HG02840 (cell line): ENCODE data around the gene ZFAND3.
"Not testable (repeated sequence)": the region's sequence is repeated elsewhere in the genome, so short reads cannot be mapped to it uniquely, and the experiment has no call there.

Experiments
- ATAC-seq: cut with Tn5 transposase; IDR thresholded peaks from one replicate; pipeline ENCODE4 v1.9.1; 2021; ENCODE audit warnings: mild to moderate bottlenecking, moderate library complexity, moderate number of reproducible peaks; ENCODE audit not compliant: unreplicated experiment, low FRiP score

Gene ZFAND3

GRCh38 chr6:37889051-37889450, 69.5 kb downstream of the ZFAND3 start:
- ATAC-seq: no peak

DNA sequence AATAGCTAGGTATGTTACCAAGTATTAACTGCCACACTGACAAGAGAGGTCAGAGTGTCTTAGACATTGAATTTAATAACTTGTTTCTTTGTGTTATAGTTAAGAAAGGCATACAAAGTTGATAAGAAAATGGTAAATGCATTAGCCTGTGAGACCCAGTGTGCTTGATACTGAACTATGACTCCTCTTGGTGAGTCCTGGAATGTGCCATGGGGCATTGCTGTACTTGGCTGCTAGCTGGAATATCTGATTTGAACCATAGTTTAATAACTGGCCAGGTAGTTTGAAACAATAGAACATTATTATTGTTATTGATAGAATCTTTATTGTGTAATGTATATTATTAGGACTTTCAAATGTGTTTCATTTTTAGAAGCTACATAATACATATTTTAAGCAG, 70.0 kb downstream of the ZFAND3 start:
- no peak for ATAC-seq

GRCh38 chr6:37891072-37891471, 71.5 kb downstream of the ZFAND3 start:
- ATAC-seq: no peak

- ATAC-seq: no peak
Measured at GRCh38 chr6:37893257-37893656, 73.7 kb downstream of the ZFAND3 start.

DNA sequence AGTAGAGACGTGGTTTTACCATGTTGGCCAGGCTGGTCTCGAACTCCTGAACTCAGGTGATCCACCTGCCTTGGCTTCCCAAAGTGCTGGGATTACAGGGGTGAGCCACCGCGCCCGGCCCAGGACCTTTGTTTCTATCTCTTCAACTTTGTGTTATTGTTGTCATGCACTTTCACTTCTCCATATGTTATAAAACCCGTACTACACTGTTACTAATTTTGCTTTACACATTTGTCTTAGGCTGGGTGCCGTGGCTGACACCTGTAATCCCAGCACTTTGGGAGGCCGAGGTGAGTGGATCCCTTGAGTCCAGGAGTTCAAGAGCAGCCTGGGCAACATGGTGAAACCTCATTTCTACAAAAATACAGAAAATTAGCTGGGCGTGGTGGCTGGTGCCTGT, 74.2 kb downstream of the ZFAND3 start:
- ATAC-seq: not testable (repeated sequence)

DNA sequence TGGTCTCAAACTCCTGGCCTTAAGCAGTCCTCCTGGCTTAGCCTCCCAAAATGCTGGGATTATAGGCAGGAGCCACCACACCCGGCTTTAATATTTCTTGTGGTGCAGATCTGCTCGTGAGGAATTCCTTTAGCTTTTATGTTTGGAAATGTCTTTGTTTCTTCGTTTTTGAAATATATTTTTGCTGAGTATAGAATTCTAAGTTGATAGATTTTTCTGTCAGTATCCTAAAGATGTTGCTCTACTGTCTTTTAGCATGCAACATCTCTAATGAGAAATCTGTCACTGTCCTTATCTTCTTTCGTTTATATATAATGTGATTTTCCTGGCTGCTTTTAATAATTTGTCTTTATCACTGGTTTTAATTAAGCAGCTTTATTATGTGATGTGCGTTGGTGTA, 75.1 kb downstream of the ZFAND3 start:
- ATAC-seq: no peak

GRCh38 chr6:37897321-37897720, 77.8 kb downstream of the ZFAND3 start:
- no peak for ATAC-seq

DNA sequence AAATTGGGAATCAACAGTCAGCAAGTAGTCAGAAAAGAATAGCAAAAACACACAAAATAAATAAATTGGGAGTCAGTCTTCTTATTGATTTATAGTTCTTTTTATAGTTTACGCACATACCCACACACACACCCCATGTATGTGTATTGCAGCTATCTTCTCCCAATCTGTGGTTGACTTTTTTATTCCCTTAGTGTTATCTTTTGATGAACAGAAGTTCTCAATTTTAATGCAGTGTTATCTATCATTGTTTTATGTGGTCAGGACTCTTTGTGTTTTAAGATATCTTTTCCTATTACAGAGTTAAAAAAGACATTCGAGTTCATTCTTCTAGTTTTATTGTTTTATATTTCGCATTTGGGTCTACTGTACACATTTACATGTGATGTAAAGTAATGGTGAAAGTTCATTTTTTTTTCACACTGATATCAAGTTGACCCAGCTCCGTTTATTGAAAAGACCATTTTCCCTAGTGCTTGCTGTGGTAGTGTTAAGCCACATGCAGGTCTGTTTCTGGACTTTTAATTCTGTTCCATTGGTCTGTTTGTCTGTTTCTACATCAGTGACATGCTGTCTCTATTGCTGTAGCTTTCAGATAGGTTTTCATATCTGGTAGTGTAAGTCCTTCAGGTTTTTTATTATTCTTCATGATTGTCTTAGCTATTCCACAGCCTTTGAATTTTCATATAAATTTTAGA, 78.4 kb downstream of the ZFAND3 start:
- ATAC-seq: no peak

DNA sequence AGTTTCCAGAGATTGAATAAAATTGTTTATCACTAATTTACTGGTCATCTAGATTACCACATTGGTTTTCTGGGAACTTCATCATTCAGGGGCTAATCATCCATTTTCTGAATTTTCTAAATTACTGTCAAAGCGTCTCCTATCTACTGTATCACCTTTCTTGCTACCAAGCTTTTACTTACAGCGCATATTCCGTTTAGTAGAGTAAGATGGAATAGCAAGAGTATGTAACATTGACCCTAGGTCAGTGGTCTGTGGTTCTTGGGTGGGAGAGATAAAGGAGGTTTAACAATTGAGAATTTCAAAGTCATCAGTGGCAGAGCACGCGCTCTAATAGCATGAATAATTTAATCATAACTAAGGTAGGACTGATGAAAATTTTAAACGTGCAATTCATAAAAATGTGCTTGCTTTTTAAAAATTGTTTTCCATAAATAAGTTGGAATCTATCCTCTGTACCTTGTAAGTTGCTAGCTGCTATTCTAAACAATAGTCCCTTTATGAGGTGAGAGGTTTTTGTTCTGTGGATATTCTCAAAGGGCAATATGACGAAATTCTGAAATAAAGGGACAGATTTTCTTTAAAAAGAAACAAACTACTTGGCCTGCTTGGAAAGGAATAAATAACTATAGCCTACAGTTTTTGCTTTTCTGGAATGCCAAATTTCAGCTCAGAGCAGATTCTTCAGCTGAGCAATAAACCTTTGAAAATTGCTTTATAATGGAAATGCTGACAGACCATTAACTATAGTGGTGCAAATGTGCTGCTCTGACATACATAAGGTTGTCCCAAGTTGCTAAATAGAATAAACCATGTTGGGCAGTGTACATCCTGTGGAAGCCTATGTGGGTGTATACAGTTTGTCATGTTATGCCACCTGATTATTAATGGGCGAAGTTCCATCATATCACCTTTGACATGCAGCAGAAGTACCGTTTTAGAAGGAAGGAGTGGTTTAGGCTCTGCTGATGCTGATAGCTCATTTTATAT, 84.1 kb downstream of the ZFAND3 start:
- no peak for ATAC-seq

DNA sequence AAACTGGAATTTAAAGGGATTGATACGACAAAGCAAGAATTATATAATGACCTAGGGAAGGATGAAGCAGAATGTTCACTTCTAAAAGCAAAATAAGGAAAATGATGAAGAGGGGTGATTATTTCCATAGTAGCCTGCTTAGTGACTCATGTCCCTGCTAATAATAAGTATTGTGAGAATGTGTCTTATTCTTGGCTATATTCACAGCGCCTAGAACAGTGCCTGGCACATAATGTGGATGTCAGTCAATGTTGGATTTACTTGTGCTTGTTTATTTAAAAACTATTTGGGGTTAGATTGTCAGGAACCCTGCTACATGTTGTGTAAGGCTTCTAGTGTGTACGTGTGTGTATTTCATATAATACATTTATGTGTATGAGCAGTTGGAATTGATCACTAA, 85.1 kb downstream of the ZFAND3 start:
- ATAC-seq: no peak

DNA sequence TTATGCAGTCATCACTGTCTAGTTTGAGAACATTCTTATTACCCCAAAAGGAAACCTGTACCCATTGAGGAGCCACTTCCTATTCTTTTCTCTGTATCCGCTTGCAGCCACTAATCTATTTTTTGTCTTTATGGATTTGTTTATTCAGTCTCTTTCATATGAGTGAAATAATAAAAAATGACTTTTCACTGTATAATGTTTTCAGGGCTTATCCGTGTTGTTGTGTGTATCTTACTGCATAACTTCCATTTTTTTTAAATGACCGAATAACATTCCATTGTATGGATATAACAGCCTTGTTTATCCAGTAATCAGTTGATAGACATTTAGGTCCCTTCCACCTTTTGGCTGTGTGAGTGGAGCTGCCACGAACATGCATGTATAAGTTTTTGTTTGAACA, 86.6 kb downstream of the ZFAND3 start:
- ATAC-seq: no peak

DNA sequence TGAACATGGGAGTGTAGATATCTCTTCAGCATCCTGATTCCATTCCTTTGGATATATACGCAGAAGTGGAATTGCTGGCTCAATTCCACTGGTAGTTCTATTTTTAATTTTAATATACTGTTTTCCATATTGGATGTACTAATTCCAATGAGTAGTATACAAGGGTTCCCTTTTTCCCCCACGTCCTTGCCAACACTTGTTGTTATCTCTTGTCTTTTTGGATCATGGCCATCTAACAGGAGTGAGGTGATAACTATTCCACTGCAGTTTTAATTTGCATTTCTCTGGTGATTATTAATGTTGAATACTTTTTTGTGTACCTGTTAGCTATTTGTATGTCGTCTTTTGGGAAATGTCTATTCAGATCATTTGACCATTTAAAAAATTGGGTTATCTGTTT, 91.5 kb downstream of the ZFAND3 start:
- ATAC-seq: no peak

DNA sequence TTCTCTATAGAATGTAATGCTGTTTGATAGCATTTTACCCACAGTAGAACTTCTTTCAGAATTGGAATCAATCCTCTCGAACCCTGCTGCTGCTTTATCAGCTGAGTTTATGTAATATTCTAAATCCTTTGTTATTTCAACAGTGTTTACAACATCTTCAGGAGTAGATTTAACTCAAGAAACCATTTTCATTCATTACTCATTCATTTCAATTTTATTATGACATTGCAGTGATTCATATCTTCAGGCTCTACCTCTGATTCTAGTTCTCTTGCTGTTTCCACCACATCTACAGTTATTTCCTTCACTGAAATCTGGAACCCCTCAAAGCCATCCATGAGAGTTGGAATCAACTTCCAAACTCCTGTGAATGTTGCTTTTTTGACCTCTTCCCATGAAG, 93.7 kb downstream of the ZFAND3 start:
- no peak for ATAC-seq

DNA sequence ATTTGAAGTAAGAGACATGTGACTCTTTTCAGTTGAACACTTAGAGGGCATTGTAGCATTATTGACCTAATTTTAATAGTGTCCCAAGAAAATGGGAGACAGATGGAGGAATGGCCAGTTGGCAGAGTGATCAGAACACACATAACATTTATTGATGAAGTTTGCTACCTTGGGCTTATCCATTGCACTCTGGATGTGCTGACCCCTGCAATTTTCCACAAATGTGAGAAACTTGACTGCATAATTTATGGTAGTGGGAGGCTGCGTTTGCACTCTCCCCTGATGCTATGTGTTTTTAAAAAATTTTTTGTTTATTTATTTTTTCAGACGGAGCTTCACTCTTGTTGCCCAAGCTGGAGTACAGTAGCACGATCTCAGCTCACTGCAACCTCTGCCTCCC, 95.9 kb downstream of the ZFAND3 start:
- ATAC-seq: no peak

DNA sequence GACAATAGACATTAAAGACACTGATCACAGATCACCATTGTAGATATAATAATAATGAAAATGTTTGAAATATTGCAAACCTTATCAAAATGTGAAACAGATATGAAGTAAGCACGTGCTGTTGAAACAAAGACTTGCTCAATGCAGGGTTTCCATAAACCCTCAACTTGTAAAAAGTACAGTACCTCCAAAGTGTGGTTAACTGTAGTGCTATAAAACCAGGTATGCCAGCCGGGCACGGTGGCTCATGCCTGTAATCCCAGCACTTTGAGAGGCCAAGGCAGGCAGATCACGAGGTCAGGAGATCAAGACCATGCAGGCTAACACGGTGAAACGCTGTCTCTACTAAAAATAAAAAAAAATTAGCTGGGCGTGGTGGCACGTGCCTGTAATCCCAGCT, 96.6 kb downstream of the ZFAND3 start:
- ATAC-seq: no peak

DNA sequence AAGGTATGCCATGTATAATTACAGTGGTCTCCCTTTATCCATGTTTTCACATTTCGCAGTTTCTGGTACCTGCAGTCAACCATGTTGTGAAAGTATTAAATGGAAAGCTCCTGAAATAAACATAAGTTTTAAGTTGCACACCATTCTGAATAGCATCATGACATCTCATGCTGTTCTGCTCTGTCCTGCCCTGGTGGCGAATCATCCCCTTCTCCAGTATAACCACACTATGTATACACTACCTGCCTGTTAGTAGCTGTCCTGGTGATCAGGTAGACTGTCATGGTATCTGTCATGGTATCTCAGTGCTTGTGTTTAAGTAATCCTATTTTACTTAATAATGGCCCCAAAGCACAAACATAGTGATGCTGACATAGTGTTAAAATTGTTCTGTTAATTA, 97.1 kb downstream of the ZFAND3 start:
- ATAC-seq: no peak

DNA sequence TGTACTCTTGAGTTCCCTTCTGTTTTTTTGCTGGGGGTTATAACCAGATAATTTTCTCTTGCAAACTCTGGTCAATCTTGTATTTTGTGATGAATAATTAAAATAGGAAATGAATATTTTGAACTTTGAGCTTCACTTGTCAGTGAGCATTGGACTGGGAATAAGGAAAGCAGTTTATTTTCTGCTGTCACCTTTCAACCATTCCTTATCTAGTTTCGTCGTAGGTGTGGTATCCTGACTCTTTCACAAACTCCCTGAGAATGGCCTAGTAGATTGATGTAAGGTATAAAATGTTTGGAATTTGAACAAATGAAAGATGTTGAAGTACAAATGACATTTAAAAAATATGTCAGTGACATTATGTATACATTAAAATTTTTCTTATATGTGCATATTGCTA, 98.0 kb downstream of the ZFAND3 start:
- ATAC-seq: no peak

DNA sequence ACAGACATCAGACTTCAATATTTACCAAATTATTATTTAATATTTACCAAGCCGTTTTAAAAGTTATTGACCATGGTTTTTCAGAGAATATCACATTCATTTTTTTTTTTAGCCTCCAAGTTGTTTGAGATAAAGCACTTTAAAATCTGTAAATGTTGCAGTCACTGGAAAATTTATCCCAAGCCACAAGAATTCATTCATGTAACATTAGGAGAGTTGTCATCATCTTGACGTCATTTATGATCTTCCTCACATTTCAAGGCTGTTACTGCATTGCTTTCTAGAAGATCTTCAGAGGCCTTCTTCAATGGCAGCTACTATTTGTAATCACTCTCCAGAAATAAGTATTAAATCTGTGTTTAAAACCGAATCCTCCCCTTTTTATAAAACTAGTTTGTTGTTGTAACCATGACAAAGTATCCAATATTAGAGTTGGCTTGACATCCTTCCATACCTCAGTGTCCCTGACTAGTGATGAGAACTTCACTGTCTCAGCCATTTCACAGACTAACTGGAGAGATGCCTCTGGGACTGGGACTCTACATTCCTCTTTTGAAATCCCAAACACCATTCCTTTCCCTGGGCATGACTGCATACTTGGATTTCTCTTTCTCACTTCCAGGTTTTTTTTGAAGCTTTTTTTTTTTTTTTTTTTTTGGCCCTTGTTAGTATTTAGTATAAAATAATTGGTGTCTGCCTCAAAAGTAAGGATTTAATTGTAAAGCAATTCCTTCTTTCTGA, 100.1 kb downstream of the ZFAND3 start:
- ATAC-seq: no peak

DNA sequence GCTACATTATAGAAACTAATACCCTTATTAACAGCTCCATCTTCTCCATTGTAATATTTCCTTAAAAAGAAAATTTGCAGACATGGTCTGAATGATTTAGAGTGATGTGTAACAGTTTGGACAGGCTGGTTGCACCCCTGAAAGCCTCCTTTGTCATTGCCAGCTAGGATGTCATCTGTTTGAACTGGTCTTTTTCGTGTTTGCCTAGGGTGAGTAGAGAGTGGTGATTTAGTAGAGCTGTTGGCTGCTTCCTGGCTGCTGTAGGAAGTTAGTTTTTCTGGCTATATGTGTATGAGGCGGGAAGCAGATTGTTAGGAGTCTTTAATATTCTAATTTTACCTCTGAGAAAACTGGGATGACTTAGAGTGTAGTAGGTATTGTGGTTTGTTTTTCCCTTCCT, 101.1 kb downstream of the ZFAND3 start:
- no peak for ATAC-seq

DNA sequence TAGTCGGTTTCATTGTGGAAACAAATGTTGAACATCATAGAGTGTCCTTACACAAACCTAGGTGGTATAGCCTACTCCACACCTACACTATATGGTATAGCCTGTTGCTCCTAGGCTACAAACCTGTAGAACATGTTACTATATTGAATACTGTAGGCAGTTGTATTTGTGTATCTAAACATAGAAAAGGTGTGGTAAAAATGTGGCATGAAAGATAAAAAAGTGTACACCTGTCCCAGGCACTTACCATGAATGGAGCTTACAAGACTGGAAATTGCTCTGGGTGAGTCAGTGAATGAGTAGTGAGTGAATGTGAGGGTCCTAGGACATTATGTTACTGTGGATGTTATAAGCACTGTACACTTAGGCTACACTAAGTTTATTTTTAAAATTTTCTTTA, 103.0 kb downstream of the ZFAND3 start:
- ATAC-seq: no peak

DNA sequence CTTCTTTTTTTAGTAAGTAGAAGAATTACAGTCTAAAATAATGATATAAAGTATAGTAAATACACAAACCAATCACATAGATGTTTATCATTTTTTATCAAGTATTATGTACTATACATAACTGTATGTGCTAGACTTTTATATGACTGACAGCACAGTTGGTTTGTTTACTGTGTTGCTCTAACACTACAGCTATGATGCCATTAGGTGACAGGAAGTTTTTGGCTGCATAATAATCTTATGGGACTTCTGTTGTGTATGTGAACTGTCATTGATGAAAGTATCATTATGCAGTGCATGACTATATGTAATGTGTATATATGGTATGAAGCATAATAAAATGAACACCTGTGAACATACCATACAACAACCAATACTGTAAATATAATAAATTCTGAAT, 104.0 kb downstream of the ZFAND3 start:
- no peak for ATAC-seq
